ENCODE measurements around the gene SLC45A2. TPM values are rescaled to one million over a fixed set of nuclear protein-coding genes. Genes with fewer than 3 reads are reported as not detected.
"Not testable (repeated sequence)": the region's sequence is repeated elsewhere in the genome, so short reads cannot be mapped to it uniquely, and the experiment has no call there.

SLC45A2 gene
- total and polyA plus RNA-seq, 4 donors, result 0.03 to 0.40 TPM; not detected in 2

GRCh38 chr5:33964132-33964700 is 20.3 kb downstream of the SLC45A2 start:
- Histone ChIP-seq H3K27me3 (ENCODE audit: control insufficient read depth in 3 of 3, insufficient read depth in 3 of 3, low read length in 2 of 3) (peaks cover 0 to 2% (median 0%) of the 10 kb centered on the region in 3 donors), H3K4me3 (no peak overlapping the region), H3K4me1 (ENCODE audit: control insufficient read depth in 5 of 5, insufficient read depth in 5 of 5, low read length in 5 of 5) (peaks cover 0 to 15% (median 0%) of the 10 kb centered on the region in 5 donors), H3K9ac (ENCODE audit: insufficient read depth in 1 of 2, low read length in 2 of 2) (no peak overlapping the region), H3K9me3 (ENCODE audit: control insufficient read depth in 4 of 4, insufficient read depth in 3 of 4, low read length in 3 of 4) (no peaks in the 10 kb centered on the region), H3K27ac (ENCODE audit: low read depth in 1 of 2, low read length in 1 of 2) (no peak overlapping the region), H3K36me3 (ENCODE audit: control insufficient read depth in 4 of 4, insufficient read depth in 4 of 4, low read length in 4 of 4) (no peaks in the 10 kb centered on the region)
- ATAC-seq (ENCODE audit: insufficient read depth, low FRiP score), result no peak
- 29 to 61% methylated on average over 2 of the region's 2 CpGs for WGBS, 2 donors
- no peak for DNase-seq
- TF ChIP-seq, protein P1, sequence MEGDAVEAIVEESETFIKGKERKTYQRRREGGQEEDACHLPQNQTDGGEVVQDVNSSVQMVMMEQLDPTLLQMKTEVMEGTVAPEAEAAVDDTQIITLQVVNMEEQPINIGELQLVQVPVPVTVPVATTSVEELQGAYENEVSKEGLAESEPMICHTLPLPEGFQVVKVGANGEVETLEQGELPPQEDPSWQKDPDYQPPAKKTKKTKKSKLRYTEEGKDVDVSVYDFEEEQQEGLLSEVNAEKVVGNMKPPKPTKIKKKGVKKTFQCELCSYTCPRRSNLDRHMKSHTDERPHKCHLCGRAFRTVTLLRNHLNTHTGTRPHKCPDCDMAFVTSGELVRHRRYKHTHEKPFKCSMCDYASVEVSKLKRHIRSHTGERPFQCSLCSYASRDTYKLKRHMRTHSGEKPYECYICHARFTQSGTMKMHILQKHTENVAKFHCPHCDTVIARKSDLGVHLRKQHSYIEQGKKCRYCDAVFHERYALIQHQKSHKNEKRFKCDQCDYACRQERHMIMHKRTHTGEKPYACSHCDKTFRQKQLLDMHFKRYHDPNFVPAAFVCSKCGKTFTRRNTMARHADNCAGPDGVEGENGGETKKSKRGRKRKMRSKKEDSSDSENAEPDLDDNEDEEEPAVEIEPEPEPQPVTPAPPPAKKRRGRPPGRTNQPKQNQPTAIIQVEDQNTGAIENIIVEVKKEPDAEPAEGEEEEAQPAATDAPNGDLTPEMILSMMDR (IDR thresholded peaks at IDR 0.05; ENCODE audit: control extremely low read depth, extremely low read depth), result no peak

DNA sequence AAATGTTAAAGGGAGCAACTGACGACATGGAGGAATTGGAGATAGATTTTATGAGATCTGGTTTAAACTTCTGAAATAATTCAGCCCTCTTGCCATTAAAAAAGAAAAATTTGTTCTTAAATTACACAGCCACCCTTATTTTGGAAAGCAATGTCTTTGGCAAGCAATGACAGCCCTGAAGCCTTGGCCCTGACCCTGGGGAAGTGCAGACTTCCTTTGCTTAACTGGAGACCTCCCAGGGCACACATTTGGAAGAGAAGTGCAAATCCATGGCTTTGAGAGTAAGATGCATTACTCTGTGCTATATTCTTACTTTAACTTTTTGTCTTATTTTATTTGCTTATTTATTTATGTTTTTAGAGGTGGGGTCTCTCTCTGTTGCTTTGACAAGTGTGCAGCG is 26.3 kb downstream of the SLC45A2 start:
- Histone ChIP-seq H3K9ac (ENCODE audit: insufficient read depth in 1 of 2, low read length in 2 of 2) (no peak overlapping the region), H3K4me3 (no peak overlapping the region), H3K9me3 (ENCODE audit: control insufficient read depth in 4 of 4, insufficient read depth in 3 of 4, low read length in 3 of 4) (peaks cover 0 to 5% (median 4%) of the 10 kb centered on the region in 4 donors), H3K27me3 (ENCODE audit: control insufficient read depth in 3 of 3, insufficient read depth in 3 of 3, low read length in 2 of 3) (no peaks in the 10 kb centered on the region), H3K36me3 (ENCODE audit: control insufficient read depth in 4 of 4, insufficient read depth in 4 of 4, low read length in 4 of 4) (no peaks in the 10 kb centered on the region), H3K27ac (ENCODE audit: low read depth in 1 of 2, low read length in 1 of 2) (no peak overlapping the region), H3K4me1 (ENCODE audit: control insufficient read depth in 5 of 5, insufficient read depth in 5 of 5, low read length in 5 of 5) (no peaks in the 10 kb centered on the region)
- WGBS, 2 donors, result 69 to 79% methylated on average over 2 of the region's 2 CpGs
- ATAC-seq (ENCODE audit: insufficient read depth, low FRiP score), result no peak
- DNase-seq, result no peak
- TF ChIP-seq, protein P1 (IDR thresholded peaks at IDR 0.05; ENCODE audit: control extremely low read depth, extremely low read depth), result no peak

GRCh38 chr5:33957577-33958150 is 26.8 kb downstream of the SLC45A2 start:
- TF ChIP-seq, protein P1 (IDR thresholded peaks at IDR 0.05; ENCODE audit: control extremely low read depth, extremely low read depth), result no peak
- no peak overlapping the region for H3K9ac ChIP-seq (ENCODE audit: insufficient read depth in 1 of 2, low read length in 2 of 2)
- no peaks in the 10 kb centered on the region for H3K36me3 ChIP-seq (ENCODE audit: control insufficient read depth in 4 of 4, insufficient read depth in 4 of 4, low read length in 4 of 4)
- no peak overlapping the region for H3K4me3 ChIP-seq
- H3K27me3 ChIP-seq (ENCODE audit: control insufficient read depth in 3 of 3, insufficient read depth in 3 of 3, low read length in 2 of 3), result no peaks in the 10 kb centered on the region
- 70 to 78% methylated on average over 2 of the region's 2 CpGs for WGBS, 2 donors
- H3K9me3 ChIP-seq (ENCODE audit: control insufficient read depth in 4 of 4, insufficient read depth in 3 of 4, low read length in 3 of 4), result peaks cover 0 to 5% (median 4%) of the 10 kb centered on the region in 4 donors
- DNase-seq (no peak), ATAC-seq (ENCODE audit: insufficient read depth, low FRiP score) (no peak)
- H3K27ac ChIP-seq (ENCODE audit: low read depth in 1 of 2, low read length in 1 of 2), result no peak overlapping the region
- H3K4me1 ChIP-seq (ENCODE audit: control insufficient read depth in 5 of 5, insufficient read depth in 5 of 5, low read length in 5 of 5), result no peaks in the 10 kb centered on the region

GRCh38 chr5:33952175-33952574 is 32.3 kb downstream of the SLC45A2 start:
- not testable (repeated sequence) for H3K9me3 ChIP-seq (ENCODE audit: control insufficient read depth in 4 of 4, insufficient read depth in 3 of 4, low read length in 3 of 4); H3K9ac ChIP-seq (ENCODE audit: insufficient read depth in 1 of 2, low read length in 2 of 2); H3K4me3 ChIP-seq; H3K4me1 ChIP-seq (ENCODE audit: control insufficient read depth in 5 of 5, insufficient read depth in 5 of 5, low read length in 5 of 5); H3K27me3 ChIP-seq (ENCODE audit: control insufficient read depth in 3 of 3, insufficient read depth in 3 of 3, low read length in 2 of 3); H3K27ac ChIP-seq (ENCODE audit: low read depth in 1 of 2, low read length in 1 of 2); ATAC-seq (ENCODE audit: insufficient read depth, low FRiP score); H3K36me3 ChIP-seq (ENCODE audit: control insufficient read depth in 4 of 4, insufficient read depth in 4 of 4, low read length in 4 of 4); DNase-seq
- WGBS, 2 donors, result 75 to 97% methylated on average over 4 to 5 of the region's 5 CpGs
